ENCODE measurements around the gene TRIM37.

TRIM37 gene

DNA sequence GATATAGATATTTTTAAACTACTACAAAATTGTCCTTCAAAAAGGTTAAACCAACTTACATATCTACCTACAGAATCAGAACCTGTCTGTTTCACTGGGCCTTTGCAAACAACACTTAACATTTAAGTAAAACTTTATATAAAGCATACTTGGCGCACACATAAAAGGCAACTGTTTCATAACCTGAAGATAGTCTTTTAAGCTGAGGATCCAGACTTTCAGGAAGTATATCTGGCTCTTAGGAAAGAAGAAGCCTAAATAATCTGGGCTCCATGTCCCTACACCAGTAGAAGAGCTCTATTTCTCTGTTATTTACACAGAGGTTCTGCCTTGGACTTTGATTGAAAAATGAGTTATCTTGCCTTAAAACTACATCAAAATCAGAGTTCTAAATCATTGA lies 75.9 kb downstream of the TRIM37 start:
- no peak for DNase-seq

DNA sequence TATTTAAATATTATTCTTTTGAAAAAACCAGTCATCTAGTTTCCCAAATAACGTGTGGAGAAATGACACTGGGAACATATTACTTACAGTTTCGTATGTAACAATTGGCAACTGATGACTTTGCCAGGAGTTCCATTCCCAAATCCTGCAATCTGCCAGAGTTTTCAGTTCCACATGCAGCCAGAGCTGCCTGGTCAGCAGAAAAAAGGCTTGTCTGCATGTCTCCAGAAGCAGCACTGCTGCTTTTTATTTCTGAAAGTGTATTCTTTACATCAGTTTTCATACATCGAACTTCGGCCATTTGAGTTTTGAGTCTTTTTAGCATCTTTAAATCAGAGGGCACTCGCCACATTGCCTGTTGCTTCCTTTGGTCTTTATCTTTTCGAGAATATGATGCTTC lies 78.4 kb downstream of the TRIM37 start:
- DNase-seq = no peak

DNA sequence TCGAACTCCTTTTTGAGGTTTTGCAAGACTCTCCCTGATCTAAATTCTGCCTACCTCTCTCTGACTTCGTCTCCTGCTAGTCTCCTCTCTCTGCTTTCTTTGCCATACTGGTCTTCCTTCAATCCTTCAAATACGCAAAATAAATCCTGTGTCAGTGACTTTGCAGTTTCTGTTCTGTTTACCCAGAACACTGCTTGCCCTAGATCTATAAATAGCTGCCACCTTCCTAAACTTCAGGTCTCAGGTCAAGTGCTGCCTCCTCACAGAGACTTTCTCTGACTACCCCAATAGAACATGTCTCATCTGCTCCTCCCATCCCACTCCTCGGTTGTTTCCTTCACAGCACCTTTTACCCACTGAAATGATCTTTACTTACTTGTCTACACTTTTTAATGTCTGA lies 78.9 kb downstream of the TRIM37 start:
- no peak for DNase-seq

DNA sequence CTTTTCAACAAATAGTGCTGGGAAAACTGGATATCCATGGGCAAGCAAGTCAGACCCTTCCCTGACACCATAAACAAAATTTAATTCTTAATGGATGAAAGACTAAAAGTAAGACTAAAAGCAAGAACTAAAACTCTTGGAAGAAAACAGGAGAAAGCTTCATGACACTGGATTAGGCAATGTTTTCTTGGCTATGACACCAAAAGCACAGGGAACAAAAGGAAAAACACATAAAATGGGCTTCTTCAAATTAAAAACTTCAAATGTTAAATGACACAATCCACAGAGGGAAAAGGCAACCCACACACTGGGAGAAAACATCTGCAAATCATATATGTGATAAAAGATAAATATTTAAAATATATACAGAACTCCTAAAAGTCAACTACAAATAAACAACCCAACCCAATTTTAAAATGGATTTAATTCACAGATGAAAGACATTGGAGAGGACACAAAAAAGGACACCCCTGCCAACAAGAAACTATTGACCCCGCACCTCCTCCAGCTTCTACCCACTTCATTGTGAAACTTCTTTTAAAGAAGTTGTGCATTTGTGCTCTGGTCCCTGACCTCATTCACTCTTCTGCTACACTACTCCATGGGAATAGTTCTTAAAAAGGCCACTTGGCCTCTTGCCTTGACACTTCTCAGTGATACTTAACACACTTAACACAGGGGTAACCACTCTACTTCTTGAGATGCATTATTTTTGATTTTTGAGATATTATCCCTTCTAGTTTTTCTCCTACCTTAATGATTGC lies 80.3 kb downstream of the TRIM37 start:
- DNase-seq = no peak

DNA sequence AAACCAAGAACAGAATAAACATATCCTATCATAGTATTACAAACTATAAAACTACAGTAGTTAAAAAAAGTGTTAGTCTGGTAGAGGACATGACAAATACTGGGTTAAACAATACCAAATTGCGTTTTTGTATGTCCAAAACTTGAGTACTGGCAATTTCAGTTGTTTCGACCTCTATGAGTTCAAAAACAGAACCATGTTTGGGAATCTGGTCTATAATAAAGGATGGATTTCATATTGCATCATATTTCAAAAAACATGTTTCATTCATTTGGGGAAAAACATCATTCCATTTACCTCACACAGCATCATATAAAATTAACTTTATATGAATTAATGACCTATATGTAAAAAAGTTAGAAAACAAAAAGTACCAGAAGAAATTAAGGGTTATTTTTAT lies 81.8 kb downstream of the TRIM37 start:
- no peak for DNase-seq

DNA sequence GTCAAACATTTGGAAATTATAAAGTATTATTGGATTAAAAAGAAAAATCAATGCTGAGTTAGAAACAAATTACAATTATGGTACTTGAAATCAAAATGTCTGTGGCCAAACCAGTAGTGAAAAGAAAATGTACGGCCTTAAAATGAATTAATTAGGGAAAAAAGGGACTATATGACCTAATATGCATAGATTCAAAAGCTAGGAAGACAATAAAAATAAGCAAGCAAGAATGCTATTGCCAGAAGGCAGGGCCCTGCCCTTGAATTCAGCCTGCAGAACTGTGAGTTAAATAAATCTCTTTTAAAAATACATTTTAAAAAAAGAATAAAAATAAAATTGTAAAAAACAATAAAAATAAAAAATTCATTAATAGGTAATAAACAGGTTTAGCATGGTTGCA lies 88.7 kb downstream of the TRIM37 start:
- no peak for DNase-seq

DNA sequence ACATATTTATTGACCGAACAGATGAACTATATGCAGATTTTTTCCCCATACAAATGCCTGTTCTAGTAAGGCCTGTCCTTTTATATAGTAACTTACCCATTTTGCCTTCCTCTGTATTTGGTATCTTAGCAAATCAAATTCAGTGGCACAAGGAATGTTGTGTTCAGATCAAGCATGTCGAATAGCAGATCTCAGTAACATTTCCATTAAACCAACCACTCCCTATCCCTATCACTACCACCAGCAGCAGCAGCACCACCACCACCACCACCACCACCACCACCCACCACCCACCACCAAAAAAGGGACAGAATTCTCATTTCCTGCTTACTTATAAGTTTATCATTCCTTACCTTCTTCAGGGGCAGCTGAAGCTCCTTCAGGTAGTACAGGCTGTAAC lies 94.7 kb downstream of the TRIM37 start:
- DNase-seq = no peak

DNA sequence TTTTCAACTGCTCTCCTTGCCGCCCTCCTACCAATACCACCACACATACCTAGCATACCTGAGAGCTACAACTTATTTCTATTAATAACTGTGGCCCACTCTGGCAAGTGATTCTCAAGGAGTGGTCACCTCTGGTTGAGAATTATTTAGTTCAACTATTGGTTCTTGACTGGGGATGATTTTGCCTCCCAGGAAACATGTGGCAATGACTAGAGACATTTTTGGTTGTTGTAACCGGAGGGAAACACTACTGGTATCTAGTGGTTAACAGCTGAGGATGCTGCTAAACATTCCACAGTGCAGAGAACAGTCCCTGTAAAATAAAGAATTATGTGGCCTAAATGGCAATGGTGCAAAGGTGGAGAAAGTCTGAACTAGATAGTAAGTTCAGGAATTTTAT lies 96.7 kb downstream of the TRIM37 start:
- DNase-seq = no peak

DNA sequence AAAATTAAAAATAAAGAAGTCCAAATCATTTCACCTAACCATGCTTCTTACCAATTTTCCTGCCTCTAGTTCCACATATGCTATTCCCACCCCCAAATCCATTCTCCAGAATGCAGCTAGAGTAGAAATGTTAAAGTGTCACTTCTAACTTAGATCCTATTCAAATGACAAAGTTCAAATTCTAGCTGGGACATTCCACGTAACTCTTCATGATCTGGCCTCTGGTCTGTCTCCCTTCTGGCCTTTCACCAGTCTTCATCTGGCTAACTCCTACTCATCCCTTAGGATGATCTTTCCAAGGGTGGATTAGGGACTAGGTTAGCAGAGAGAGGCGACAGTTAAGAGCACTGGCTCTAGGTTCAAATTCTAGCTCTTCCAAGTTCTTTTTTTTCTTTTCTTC lies 97.9 kb downstream of the TRIM37 start:
- DNase-seq = no peak

DNA sequence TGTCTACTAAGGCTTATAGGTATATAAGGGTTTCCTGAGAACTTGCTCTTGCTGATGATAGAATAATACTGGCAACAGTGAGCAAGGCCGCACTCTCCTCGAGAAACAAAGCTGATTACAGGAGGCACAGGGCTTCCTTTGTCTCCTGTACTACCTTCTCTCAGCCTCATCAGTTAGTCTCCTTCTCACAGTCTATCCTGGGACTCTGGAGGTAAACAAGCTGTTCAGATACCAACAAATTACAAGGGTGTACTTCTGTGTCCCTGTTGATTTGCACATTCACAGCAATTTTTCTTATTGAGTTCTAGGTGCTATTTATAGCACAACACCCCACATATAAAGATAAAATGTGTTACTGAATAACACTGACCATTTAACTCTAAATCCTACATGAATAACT lies 98.7 kb downstream of the TRIM37 start:
- DNase-seq = no peak

DNA sequence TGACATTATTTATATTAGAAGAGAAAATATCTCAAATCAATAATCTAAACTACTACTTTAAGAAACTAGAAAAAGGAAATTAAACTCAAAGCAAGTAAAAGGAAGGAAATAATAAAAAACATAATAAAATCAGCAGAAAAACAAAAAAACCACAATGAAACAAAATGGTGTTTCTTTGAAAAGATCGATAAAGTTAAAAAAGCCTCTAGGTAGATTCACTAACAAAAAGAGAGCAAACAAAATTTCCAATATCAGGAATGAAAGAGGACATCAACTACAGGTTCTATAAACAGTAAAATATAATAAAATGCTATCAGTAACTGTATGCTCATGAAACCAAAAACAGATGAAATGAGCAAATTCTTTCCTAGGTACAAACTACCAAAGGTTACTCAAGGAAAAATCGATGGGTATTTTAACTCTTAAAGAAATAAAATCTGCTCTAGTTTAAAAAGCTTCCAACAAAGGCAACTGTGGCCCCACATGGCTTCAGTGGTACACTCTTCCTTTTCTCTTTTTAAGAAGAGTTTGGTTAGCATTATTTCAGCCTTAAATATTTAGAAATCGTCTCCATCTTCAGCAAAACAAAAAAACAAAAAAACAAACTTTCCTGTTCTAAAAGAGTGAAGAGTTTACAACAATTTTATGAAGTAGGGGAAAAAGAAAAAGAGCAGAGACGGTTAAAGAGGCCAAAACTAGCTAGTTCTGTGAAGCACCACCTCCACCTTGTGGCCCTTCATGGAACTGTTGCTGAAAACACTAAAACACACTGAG lies 102.2 kb downstream of the TRIM37 start:
- DNase-seq = peak; percentile 92

DNA sequence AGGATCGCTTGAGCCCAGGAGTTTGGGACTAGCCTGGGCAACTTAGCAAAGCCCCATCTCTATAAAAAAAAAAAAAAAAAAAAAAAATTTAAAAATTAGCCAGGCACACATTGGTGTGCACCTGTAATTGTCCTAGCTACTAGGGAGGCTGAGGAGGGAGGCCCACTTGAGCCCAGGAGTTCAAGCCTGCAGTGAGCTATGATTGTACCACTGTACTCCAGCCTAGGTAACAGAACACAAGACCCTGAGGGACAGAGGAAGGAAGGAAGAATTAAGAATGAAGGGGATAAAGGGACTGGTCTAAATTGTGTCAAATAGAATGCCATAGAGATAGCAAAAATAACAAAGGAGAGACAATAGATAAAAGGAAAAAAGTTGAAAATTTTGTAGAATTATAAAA lies 102.8 kb downstream of the TRIM37 start:
- no peak for DNase-seq

DNA sequence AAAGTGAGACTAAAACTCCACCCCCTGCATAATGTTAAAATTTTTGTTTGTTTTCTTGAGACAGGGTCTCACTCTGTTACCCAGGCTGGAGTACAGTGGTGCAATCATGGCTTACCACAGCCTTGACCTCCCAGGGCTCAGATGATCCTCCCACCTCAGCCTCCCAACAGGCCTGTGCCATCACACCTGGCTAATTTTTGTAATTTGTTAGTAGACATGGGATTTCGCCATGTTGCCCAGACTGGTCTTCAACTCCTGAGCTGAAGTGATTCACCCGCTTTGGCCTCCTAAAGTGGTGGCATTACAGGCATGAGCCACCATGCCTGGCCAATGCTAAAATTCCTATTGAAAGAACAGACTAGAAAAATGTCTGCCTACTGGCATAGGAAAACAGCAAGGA lies 103.8 kb downstream of the TRIM37 start:
- DNase-seq = no peak

DNA sequence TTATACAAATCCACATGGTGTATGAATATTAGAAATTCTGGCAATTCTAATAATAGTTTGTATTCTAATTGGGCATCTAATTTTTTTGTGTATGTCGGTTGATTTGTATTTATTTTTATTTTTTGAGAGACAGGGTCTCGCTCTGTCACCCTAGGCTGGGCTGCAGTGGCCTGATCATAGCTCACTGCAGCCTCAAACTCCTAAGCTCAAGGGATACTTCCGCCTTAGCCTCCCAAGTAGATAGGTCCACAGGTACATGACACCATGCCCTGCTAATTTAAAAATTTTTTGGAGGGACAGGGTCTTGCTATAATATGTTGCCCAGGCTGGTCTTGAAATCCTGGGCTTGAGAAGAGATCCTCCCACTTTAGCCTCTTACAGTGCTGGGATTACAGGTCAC lies 104.6 kb downstream of the TRIM37 start:
- DNase-seq = no peak

DNA sequence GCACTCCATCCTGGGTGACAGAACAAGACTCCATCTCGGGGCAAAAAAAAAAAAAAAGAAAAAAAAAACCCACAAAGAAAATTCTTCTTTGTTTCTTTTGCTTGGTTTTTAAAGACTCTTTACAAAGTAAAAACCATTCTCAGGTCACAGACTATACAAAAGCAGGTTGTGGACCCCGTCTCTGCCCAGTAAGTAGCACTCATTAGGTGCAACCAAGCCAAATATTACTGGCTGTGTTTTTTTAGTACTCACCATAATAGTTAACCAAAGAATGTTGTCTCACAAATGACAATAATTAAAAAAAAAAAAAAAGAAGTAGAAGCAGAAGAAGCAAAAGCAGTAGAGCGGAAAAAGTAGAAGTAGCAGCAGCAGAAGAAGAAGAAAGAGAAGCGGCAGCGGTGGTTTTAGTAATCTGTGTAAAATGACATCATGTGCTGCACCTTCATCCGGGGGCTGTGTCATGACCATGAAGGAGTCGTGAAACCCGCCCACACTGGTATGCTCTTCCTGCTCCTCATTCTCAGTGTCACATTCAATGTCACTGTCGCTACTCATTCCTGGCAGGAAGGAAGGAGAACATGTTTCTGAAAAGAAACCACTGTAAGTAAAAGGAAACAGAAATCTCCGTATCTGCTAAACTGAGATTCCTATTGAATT lies 105.4 kb downstream of the TRIM37 start:
- no peak for DNase-seq

DNA sequence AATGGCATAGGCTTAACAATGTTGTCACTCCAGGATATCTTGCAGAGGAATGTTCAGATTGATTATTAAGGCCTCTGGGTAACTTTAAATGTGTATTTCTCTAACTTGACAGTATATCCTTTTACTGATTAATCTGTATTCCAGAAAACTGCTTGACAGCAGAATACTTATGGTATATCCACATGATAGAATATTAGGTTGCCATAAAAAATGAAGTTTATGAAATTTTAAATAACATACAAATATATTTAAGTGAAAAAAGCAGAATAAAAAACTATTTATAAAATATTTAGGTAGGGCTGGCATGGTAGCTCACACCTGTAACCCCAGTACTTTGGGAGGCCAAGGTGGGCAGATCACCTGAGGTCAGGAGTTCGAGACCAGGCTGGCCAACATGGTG lies 106.7 kb downstream of the TRIM37 start:
- DNase-seq = no peak

DNA sequence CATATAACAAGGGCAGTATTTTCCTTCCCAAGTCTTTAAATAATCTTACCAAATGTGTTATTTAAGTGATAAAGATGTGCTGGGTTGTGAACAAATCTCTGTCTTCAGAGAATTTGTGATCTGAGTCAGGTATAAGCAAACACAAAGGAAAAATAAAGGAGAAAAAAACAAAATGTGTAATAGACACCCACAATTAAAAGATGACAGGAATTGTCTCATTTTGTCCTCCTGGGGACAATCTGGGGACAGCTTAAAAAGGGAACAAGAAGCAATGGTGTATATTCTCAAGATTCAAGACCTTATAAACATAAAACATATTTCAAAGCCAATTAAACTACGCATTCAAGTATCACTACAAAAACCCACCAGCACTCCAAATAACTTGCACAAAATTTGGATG lies 107.2 kb downstream of the TRIM37 start:
- no peak for DNase-seq

DNA sequence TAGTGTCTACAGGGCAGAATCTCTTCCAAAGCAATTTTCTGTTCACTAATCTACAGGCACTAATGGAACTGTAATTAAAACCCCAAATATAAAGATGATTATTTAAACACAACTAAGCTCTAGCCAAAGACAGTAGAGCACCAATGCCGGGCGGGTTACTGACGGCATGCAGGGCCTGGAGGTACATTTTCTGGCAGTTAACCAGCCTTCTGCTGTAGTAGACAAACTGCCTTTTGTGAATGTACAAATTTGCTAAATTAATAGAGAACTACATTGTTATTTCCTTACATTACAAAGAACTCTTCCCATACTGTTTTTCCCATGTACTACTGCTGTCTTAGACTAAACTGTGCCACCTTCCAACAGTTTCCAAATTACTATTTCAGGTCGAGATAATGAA lies 107.8 kb downstream of the TRIM37 start:
- no peak for DNase-seq

DNA sequence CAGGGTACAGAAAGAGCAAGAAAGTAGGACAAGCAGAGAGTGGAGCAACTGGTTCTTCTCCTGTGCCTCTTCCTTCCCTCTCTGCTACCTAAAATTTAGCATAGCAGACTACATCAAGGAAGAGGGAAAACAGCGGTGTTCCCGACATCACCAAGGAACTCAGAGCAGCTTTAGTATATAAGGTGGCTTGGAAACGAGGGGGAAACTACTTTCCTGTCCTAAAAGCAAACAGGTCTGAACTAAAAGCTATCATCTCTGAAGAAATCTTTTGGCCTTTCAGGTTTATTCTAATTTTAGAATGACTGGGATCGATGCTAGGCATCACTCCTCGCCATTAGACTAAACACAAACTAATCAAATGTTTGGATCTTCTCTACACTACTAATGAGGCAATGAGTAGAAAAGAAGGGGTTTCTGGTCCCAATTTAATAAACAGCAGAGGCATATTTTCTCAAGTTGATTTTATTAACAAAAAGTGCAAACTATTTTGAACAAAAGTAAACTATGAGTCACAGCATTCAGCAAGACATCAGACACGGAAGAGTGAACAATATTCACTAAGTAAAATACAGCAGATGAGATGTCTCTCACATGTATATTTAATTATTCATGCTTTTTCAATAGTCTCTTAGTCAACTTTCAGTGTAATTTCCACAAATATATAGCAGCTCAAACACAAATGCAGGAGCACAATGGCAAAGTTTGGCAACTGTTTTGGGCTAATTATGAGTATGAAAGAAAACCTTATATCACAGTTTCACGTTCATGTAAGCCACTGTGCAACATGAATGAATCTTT lies 108.7 kb downstream of the TRIM37 start:
- no peak for DNase-seq

DNA sequence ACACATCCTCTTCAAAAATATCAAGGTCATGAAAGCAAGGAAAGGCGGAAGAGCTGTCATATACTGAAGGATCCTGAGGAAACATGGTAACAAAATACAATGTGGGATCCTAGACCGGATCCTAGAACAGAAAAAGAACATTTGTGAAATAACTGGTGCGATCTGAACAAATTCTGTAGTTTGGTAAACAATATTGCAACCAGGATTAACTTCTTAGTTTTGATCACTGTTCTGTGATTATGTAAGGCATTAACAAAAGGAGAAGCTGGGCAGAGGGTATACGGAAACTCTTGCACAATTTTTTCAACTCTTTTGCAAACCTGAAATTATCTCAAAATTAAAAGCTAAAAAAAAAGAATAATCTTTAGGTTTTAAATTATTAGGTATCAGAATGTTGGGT lies 109.7 kb downstream of the TRIM37 start:
- no peak for DNase-seq

DNA sequence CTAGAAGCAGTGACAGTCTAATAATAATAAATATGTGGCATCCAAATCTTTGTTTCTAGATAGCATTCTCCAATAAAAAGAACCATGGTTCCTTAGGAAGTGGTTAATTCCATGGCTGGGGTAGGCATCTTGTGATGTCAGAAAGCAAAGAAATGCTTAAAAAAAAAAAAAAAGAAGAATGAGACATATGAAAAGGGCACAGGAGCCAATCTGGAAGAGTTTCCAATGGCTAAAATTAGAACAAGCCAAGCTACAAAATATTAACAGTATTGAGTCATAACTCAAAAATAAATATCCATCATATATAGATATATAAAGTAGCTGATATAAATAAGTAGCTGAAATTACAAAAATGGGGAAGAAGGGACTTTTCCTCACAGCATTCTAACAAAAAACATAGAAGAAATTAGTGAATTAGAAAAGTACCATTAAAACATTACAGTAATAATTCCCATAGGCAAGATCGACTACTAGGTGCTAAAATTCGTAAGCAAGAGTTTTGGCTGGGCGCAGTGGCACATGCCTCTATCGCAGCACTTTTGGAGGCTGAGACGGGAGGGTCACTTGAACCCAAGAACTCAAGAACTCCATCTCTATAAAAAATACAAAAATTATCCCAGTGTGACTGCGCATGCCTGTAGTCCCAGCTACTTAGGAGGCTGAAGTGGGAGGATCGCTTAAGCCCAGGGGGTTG lies 111.3 kb downstream of the TRIM37 start:
- no peak for DNase-seq

DNA sequence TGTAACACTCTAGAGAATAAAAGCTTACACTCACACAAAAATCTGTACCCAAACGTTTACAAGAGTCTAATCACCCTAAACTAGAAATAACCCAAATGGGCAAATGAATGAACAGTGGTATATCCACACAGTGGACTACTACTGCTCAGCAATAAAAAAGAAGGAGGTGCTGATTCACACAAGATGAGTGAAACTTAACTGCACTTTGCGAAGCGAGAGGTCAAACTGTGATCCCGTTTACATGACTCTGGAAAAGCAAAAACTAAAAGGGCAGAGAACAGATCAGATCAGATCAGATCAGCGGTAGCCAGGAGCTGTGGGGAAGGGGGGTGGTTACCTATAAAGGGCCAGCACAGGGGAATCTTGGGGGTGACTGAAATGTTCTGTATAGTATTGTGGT lies 113.4 kb downstream of the TRIM37 start:
- DNase-seq = no peak
